CD8-positive, alpha-beta memory T cell (primary cell): Measurements from ENCODE around the gene NDUFAF5. TPM values are rescaled to one million over a fixed set of nuclear protein-coding genes. Genes with fewer than 3 reads are reported as not detected.
"Not testable (repeated sequence)": the region's sequence is repeated elsewhere in the genome, so short reads cannot be mapped to it uniquely, and the experiment has no call there.

Experiments
- CTCF ChIA-PET: fragments of 350-600 bp; sonication (Branson Sonifier 250); formaldehyde crosslinking; loops from one replicate; lab custom pipeline; 2021; ENCODE audit warnings: antibody characterized with exemption; lab: Charles Lee
- POLR2A ChIA-PET: fragments of 350-600 bp; sonication (Branson Sonifier 250); formaldehyde crosslinking; loops from one replicate; lab custom pipeline; 2021; ENCODE audit warnings: antibody characterized with exemption; lab: Charles Lee
- DNase-seq, 5 donors: peaks; one replicate each; pipeline versions ENCODE4 v3.0.0 to v3.0.0-alpha.2; 2020 to 2022; ENCODE audit warnings: mixed read lengths in 1 of 5
- H3K27ac ChIP-seq: one replicate; pipeline ENCODE4 v1.7.0; 2013; ENCODE audit warnings: low read depth, mild to moderate bottlenecking, low read length, moderate library complexity
- H3K27me3 ChIP-seq: 2 replicates; pipeline ENCODE4 v1.7.0; 2013; ENCODE audit warnings: low read length, mild to moderate bottlenecking; ENCODE audit not compliant: insufficient read depth, poor library complexity, severe bottlenecking
- H3K36me3 ChIP-seq: 2 replicates; pipeline ENCODE4 v1.7.0; 2013; ENCODE audit warnings: mild to moderate bottlenecking, low read length, moderate library complexity; ENCODE audit not compliant: insufficient read depth
- H3K4me1 ChIP-seq: 2 replicates; pipeline ENCODE4 v1.7.0; 2013; ENCODE audit warnings: mild to moderate bottlenecking, low read length, moderate library complexity; ENCODE audit not compliant: insufficient read depth
- H3K4me3 ChIP-seq: 2 replicates; pipeline ENCODE4 v1.7.0; 2013; ENCODE audit warnings: mild to moderate bottlenecking, low read length
- H3K9me3 ChIP-seq: 2 replicates; pipeline ENCODE4 v1.7.0; 2013; ENCODE audit warnings: mild to moderate bottlenecking, low read length
- H3K27ac Mint-ChIP-seq, 8 donors: one replicate each; pipeline ENCODE4 v1.8.0; 2020 to 2021; ENCODE audit warnings: mixed read lengths in 8 of 8, mild to moderate bottlenecking in 6 of 8, inconsistent platforms in 3 of 8, moderate library complexity in 3 of 8
- H3K27me3 Mint-ChIP-seq, 2 donors: one replicate each; pipeline ENCODE4 v1.8.0; 2020 to 2021; ENCODE audit warnings: mixed read lengths in 2 of 2, mild to moderate bottlenecking in 1 of 2, moderate library complexity in 1 of 2
- H3K36me3 Mint-ChIP-seq, 3 donors: one replicate each; pipeline ENCODE4 v1.8.0; 2020 to 2021; ENCODE audit warnings: mixed read lengths in 3 of 3, inconsistent platforms in 1 of 3, mild to moderate bottlenecking in 1 of 3
- H3K4me1 Mint-ChIP-seq, 3 donors: one replicate each; pipeline ENCODE4 v1.8.0; 2020 to 2021; ENCODE audit warnings: mixed read lengths in 3 of 3, inconsistent platforms in 1 of 3, mild to moderate bottlenecking in 1 of 3
- H3K4me3 Mint-ChIP-seq, 7 donors: one replicate each; pipeline ENCODE4 v1.8.0; 2020 to 2021; ENCODE audit warnings: mixed read lengths in 7 of 7, mild to moderate bottlenecking in 6 of 7, moderate library complexity in 4 of 7, inconsistent platforms in 2 of 7
- H3K9me3 Mint-ChIP-seq, 5 donors: one replicate each; pipeline ENCODE4 v1.8.0; 2020 to 2022; ENCODE audit warnings: mixed read lengths in 5 of 5, mild to moderate bottlenecking in 3 of 5, moderate library complexity in 2 of 5, inconsistent platforms in 1 of 5
- polyA plus RNA-seq: library from polyadenylated mRNA; unstranded; fragments of 300-500 nt; fragmentation: Illumina TruSeq; gene quantifications from one replicate; pipeline ENCODE4 v1.2.3, GENCODE V29; 2021
- total RNA-seq, 2 experiments: library from RNA; stranded (reverse); gene quantifications; one replicate each; pipeline ENCODE4 v1.2.3, GENCODE V29; 2021

NDUFAF5 gene
- total and polyA plus RNA-seq, 3 experiments from 2014 or later, result 9.4 to 31.9 (median 31.0) TPM

GRCh38 chr20:13745784-13746183 lies 39.0 kb upstream of the NDUFAF5 start:
- Histone ChIP-seq H3K9me3 (no peaks in the 10 kb centered on the region), H3K4me1 (no peaks in the 10 kb centered on the region), H3K27ac (no peak overlapping the region), H3K4me3 (no peak overlapping the region), H3K27me3 (no peaks in the 10 kb centered on the region), H3K36me3 (no peaks in the 10 kb centered on the region)
- Mint-ChIP-seq H3K27me3 (no peaks in the 10 kb centered on the region), H3K4me1 (no peaks in the 10 kb centered on the region), H3K9me3 (peaks cover 0 to 3% (median 2%) of the 10 kb centered on the region in 5 donors), H3K36me3 (peaks cover 19 to 56% (median 35%) of the 10 kb centered on the region in 3 donors), H3K27ac (peak overlapping the region in 1 of 8 donors; percentile 12), H3K4me3 (no peak overlapping the region)
- POLR2A ChIA-PET, result no interaction called here
- DNase-seq, result no peak
- CTCF ChIA-PET, result no interaction called here

GRCh38 chr20:13749811-13750210 lies 35.0 kb upstream of the NDUFAF5 start:
- no peaks in the 10 kb centered on the region for H3K4me1 Mint-ChIP-seq
- no peak overlapping the region for H3K27ac ChIP-seq
- no peaks in the 10 kb centered on the region for H3K27me3 ChIP-seq
- no peak for DNase-seq
- ChIA-PET POLR2A (no interaction called here), CTCF (interaction anchor here (1.1 kb wide), 1 partner anchor 11 kb away, joined by 3 read pairs; no protein-coding TSS in a partner anchor)
- peaks cover 0 to 32% (median 9%) of the 10 kb centered on the region in 3 donors for H3K36me3 Mint-ChIP-seq
- H3K9me3 Mint-ChIP-seq, result no peaks in the 10 kb centered on the region
- no peaks in the 10 kb centered on the region for H3K27me3 Mint-ChIP-seq
- no peak overlapping the region for H3K4me3 ChIP-seq
- H3K27ac Mint-ChIP-seq, result no peak overlapping the region
- H3K4me1 ChIP-seq, result no peaks in the 10 kb centered on the region
- no peak overlapping the region for H3K4me3 Mint-ChIP-seq
- no peaks in the 10 kb centered on the region for H3K36me3 ChIP-seq
- H3K9me3 ChIP-seq, result no peaks in the 10 kb centered on the region

GRCh38 chr20:13753436-13754036 lies 31.3 kb upstream of the NDUFAF5 start:
- H3K36me3 Mint-ChIP-seq, result peaks cover 6 to 47% (median 9%) of the 10 kb centered on the region in 3 donors
- no peaks in the 10 kb centered on the region for H3K27me3 Mint-ChIP-seq
- Histone ChIP-seq H3K4me1 (no peaks in the 10 kb centered on the region), H3K36me3 (no peaks in the 10 kb centered on the region), H3K27ac (no peak overlapping the region), H3K27me3 (no peaks in the 10 kb centered on the region), H3K4me3 (no peak overlapping the region), H3K9me3 (no peaks in the 10 kb centered on the region)
- ChIA-PET POLR2A (no interaction called here), CTCF (interaction anchor here (1.1 kb wide), 1 partner anchor 17 kb away, joined by 3 read pairs; no protein-coding TSS in a partner anchor)
- no peak overlapping the region for H3K27ac Mint-ChIP-seq
- H3K4me3 Mint-ChIP-seq, result no peak overlapping the region
- no peaks in the 10 kb centered on the region for H3K9me3 Mint-ChIP-seq
- no peaks in the 10 kb centered on the region for H3K4me1 Mint-ChIP-seq
- DNase-seq, result no peak

- POLR2A ChIA-PET, result no interaction called here
- Histone ChIP-seq H3K4me3 (no peak overlapping the region), H3K36me3 (no peaks in the 10 kb centered on the region), H3K4me1 (no peaks in the 10 kb centered on the region), H3K27ac (no peak overlapping the region), H3K9me3 (no peaks in the 10 kb centered on the region), H3K27me3 (no peaks in the 10 kb centered on the region)
- H3K27ac Mint-ChIP-seq, result no peak overlapping the region
- H3K4me3 Mint-ChIP-seq, result no peak overlapping the region
- H3K9me3 Mint-ChIP-seq, result no peaks in the 10 kb centered on the region
- CTCF ChIA-PET, result no interaction called here
- no peaks in the 10 kb centered on the region for H3K27me3 Mint-ChIP-seq
- no peaks in the 10 kb centered on the region for H3K4me1 Mint-ChIP-seq
- DNase-seq, result no peak
- H3K36me3 Mint-ChIP-seq, result peaks cover 11 to 52% (median 12%) of the 10 kb centered on the region in 3 donors
Measured at GRCh38 chr20:13755809-13756208, 29.0 kb upstream of the NDUFAF5 start.

- Mint-ChIP-seq H3K27ac (no peak overlapping the region), H3K36me3 (peaks cover 7 to 47% (median 11%) of the 10 kb centered on the region in 3 donors), H3K27me3 (no peaks in the 10 kb centered on the region), H3K9me3 (no peaks in the 10 kb centered on the region), H3K4me3 (no peak overlapping the region), H3K4me1 (no peaks in the 10 kb centered on the region)
- H3K4me3 ChIP-seq, result no peak overlapping the region
- H3K9me3 ChIP-seq, result no peaks in the 10 kb centered on the region
- ChIA-PET CTCF (no interaction called here), POLR2A (no interaction called here)
- DNase-seq, result no peak
- no peaks in the 10 kb centered on the region for H3K27me3 ChIP-seq
- H3K4me1 ChIP-seq, result no peaks in the 10 kb centered on the region
- H3K27ac ChIP-seq, result no peak overlapping the region
- no peaks in the 10 kb centered on the region for H3K36me3 ChIP-seq
Measured at GRCh38 chr20:13756551-13756950, 28.3 kb upstream of the NDUFAF5 start.

- CTCF ChIA-PET, result no interaction called here
Measured at GRCh38 chr20:13758884-13759283, 25.9 kb upstream of the NDUFAF5 start.

GRCh38 chr20:13760451-13760946 lies 24.3 kb upstream of the NDUFAF5 start:
- DNase-seq, H3K4me3 Mint-ChIP-seq, H3K4me1 ChIP-seq, H3K27me3 ChIP-seq, H3K27ac ChIP-seq, H3K27ac Mint-ChIP-seq, CTCF ChIA-PET, H3K27me3 Mint-ChIP-seq, H3K9me3 Mint-ChIP-seq, POLR2A ChIA-PET, H3K9me3 ChIP-seq, H3K4me3 ChIP-seq, H3K4me1 Mint-ChIP-seq, H3K36me3 ChIP-seq: not testable (repeated sequence)
- peaks cover 12 to 71% (median 22%) of the 10 kb centered on the region in 3 donors for H3K36me3 Mint-ChIP-seq

More at GRCh38 chr20:13758884-13759283, 25.9 kb upstream of the NDUFAF5 start:
- H3K4me3 Mint-ChIP-seq, result no peak overlapping the region
- no peak overlapping the region for H3K27ac ChIP-seq
- DNase-seq, result no peak
- no peaks in the 10 kb centered on the region for H3K27me3 Mint-ChIP-seq
- no peaks in the 10 kb centered on the region for H3K9me3 ChIP-seq
- no peaks in the 10 kb centered on the region for H3K4me1 ChIP-seq
- no peak overlapping the region for H3K4me3 ChIP-seq
- POLR2A ChIA-PET, result no interaction called here
- peaks cover 7 to 59% (median 11%) of the 10 kb centered on the region in 3 donors for H3K36me3 Mint-ChIP-seq
- H3K36me3 ChIP-seq, result no peaks in the 10 kb centered on the region
- no peaks in the 10 kb centered on the region for H3K4me1 Mint-ChIP-seq
- no peak overlapping the region for H3K27ac Mint-ChIP-seq
- H3K27me3 ChIP-seq, result no peaks in the 10 kb centered on the region
- no peaks in the 10 kb centered on the region for H3K9me3 Mint-ChIP-seq

- no peaks in the 10 kb centered on the region for H3K4me1 ChIP-seq
Measured at GRCh38 chr20:13765299-13765698, 19.5 kb upstream of the NDUFAF5 start.

More at GRCh38 chr20:13765299-13765698, 19.5 kb upstream of the NDUFAF5 start:
- Histone ChIP-seq H3K9me3 (no peaks in the 10 kb centered on the region), H3K27ac (no peak overlapping the region), H3K4me3 (no peak overlapping the region), H3K27me3 (no peaks in the 10 kb centered on the region), H3K36me3 (peaks cover 25% of the 10 kb centered on the region)
- DNase-seq, result no peak
- CTCF ChIA-PET, result interaction anchor here (0.5 kb wide), 1 partner anchor 19 kb away, joined by 4 read pairs; no protein-coding TSS in a partner anchor
- Mint-ChIP-seq H3K27ac (no peak overlapping the region), H3K9me3 (peaks cover 0 to 9% (median 7%) of the 10 kb centered on the region in 5 donors), H3K4me3 (no peak overlapping the region), H3K36me3 (peaks cover 28 to 71% (median 38%) of the 10 kb centered on the region in 3 donors), H3K27me3 (no peaks in the 10 kb centered on the region), H3K4me1 (peaks cover 0 to 14% (median 0%) of the 10 kb centered on the region in 3 donors)
- POLR2A ChIA-PET, result no interaction called here
